Tibial artery (tissue), 4 donors: Measurements from ENCODE around the gene GLI3.

ENCODE experiments used
- DNase-seq, 2 donors: peaks; one replicate each; pipeline ENCODE4 v3.0.0-alpha.2; 2019
- H3K27ac ChIP-seq, 2 donors: fragments of 200-600 bp; sonication (generic) in 1 of 2; 1 replicate in 1 of 2; 2 replicates in 1 of 2; pipeline ENCODE4 v1.5.1; 2018 to 2019; ENCODE audit warnings: mild to moderate bottlenecking in 1 of 2
- H3K27me3 ChIP-seq, 2 donors: fragments of 200-600 bp; sonication (generic) in 1 of 2; one replicate each; pipeline versions ENCODE4 v1.5.1 to v1.6.0; 2016 to 2019
- H3K36me3 ChIP-seq, 3 donors: fragments of 200-600 bp; sonication (generic) in 2 of 3; one replicate each; pipeline ENCODE4 v1.5.1; 2016 to 2019; ENCODE audit warnings: mild to moderate bottlenecking in 2 of 3
- H3K4me1 ChIP-seq, 4 donors: fragments of 200-600 bp; sonication (generic) in 2 of 4; 1 replicate in 3 of 4; 2 replicates in 1 of 4; pipeline ENCODE4 v1.5.1; 2016 to 2019
- H3K4me3 ChIP-seq, 2 donors: fragments of 200-600 bp; sonication (generic) in 1 of 2; 1 replicate in 1 of 2; 2 replicates in 1 of 2; pipeline ENCODE4 v1.5.1; 2018 to 2019; ENCODE audit warnings: mild to moderate bottlenecking in 2 of 2
- H3K9me3 ChIP-seq, 3 donors: fragments of 200-600 bp; sonication (generic) in 1 of 3; one replicate each; pipeline ENCODE4 v1.5.1; 2016 to 2019
- CTCF ChIP-seq, 2 experiments: fragments of 200-600 bp in 1 of 2; fragments of 450-650 bp in 1 of 2; IDR thresholded peaks; one replicate each; pipeline ENCODE4 v1.5.1; 2017 to 2019; ENCODE audit warnings: antibody characterized with exemption in 2 of 2, mild to moderate bottlenecking in 1 of 2, moderate library complexity in 1 of 2
- intact Hi-C: fragments of 100-400 bp; cut with DNase I; formaldehyde crosslinking; loops from one replicate; pipeline ENCODE4 v1.15.0; 2023; ENCODE audit warnings: low total_unique reads

Gene GLI3

GRCh38 chr7:42226354-42226941, 10.6 kb downstream of the GLI3 start:
- intact Hi-C loops = no loop called here
- H3K27me3 ChIP-seq = no peaks in the 10 kb centered on the region
- no peak for DNase-seq
- no peak overlapping the region for H3K27ac ChIP-seq
- no peak for TF ChIP-seq CTCF (IDR thresholded peaks at IDR 0.05)
- H3K4me3 ChIP-seq = no peak overlapping the region
- H3K9me3 ChIP-seq = no peaks in the 10 kb centered on the region
- H3K36me3 ChIP-seq = peaks cover 0 to 6% (median 0%) of the 10 kb centered on the region in 3 donors
- peaks cover 0 to 15% (median 7%) of the 10 kb centered on the region in 4 donors for H3K4me1 ChIP-seq

- H3K4me1 ChIP-seq = peaks cover 0 to 15% (median 7%) of the 10 kb centered on the region in 4 donors
- intact Hi-C loops = no loop called here
- TF ChIP-seq CTCF (IDR thresholded peaks at IDR 0.05) = no peak
- no peak overlapping the region for H3K27ac ChIP-seq
- DNase-seq = no peak
- H3K27me3 ChIP-seq = no peaks in the 10 kb centered on the region
- H3K4me3 ChIP-seq = no peak overlapping the region
- peaks cover 0 to 12% (median 6%) of the 10 kb centered on the region in 3 donors for H3K36me3 ChIP-seq
- no peaks in the 10 kb centered on the region for H3K9me3 ChIP-seq
Measured at GRCh38 chr7:42224391-42225003, 12.5 kb downstream of the GLI3 start.

- TF ChIP-seq CTCF (IDR thresholded peaks at IDR 0.05) = no peak
- H3K36me3 ChIP-seq = peaks cover 0 to 12% (median 6%) of the 10 kb centered on the region in 3 donors
- H3K27ac ChIP-seq = no peak overlapping the region
- no peaks in the 10 kb centered on the region for H3K27me3 ChIP-seq
- H3K4me1 ChIP-seq = peaks cover 0 to 5% (median 2%) of the 10 kb centered on the region in 4 donors
- no peaks in the 10 kb centered on the region for H3K9me3 ChIP-seq
- intact Hi-C loops = no loop called here
- no peak overlapping the region for H3K4me3 ChIP-seq
- no peak for DNase-seq
Measured at GRCh38 chr7:42222891-42223290, 14.1 kb downstream of the GLI3 start.

- Histone ChIP-seq H3K4me1 (peaks cover 0 to under 1% (median 0%) of the 10 kb centered on the region in 4 donors), H3K9me3 (no peaks in the 10 kb centered on the region)
- intact Hi-C loops = no loop called here
Measured at GRCh38 chr7:42222125-42222524, 14.9 kb downstream of the GLI3 start.

GRCh38 chr7:42221304-42221703, 15.7 kb downstream of the GLI3 start:
- intact Hi-C loops = no loop called here
- Histone ChIP-seq H3K36me3 (peaks cover 0 to 12% (median 6%) of the 10 kb centered on the region in 3 donors), H3K4me3 (no peak overlapping the region), H3K27me3 (no peaks in the 10 kb centered on the region), H3K4me1 (peaks cover 0 to 4% (median 0%) of the 10 kb centered on the region in 4 donors), H3K9me3 (no peaks in the 10 kb centered on the region), H3K27ac (no peak overlapping the region)
- no peak for DNase-seq
- TF ChIP-seq CTCF (IDR thresholded peaks at IDR 0.05) = no peak

More at GRCh38 chr7:42222125-42222524, 14.9 kb downstream of the GLI3 start:
- no peak overlapping the region for H3K27ac ChIP-seq
- H3K36me3 ChIP-seq = peaks cover 0 to 12% (median 6%) of the 10 kb centered on the region in 3 donors
- H3K27me3 ChIP-seq = no peaks in the 10 kb centered on the region
- DNase-seq = no peak
- no peak for TF ChIP-seq CTCF (IDR thresholded peaks at IDR 0.05)
- H3K4me3 ChIP-seq = no peak overlapping the region
